OCI-LY1 (cell line): ENCODE results near the gene RERE.

Experiments used
- H2AFZ ChIP-seq: fragments of 200-600 bp; sonication (generic), shearing (Covaris generic); 2 replicates; pipeline ENCODE4 v1.6.0; 2014; ENCODE audit warnings: antibody characterized with exemption, mild to moderate bottlenecking, low read length
- H3F3A ChIP-seq: fragments of 200-600 bp; sonication (generic), shearing (Covaris generic); 2 replicates; pipeline ENCODE4 v1.6.0; 2014; ENCODE audit warnings: mild to moderate bottlenecking, antibody characterized with exemption, low read length, moderate library complexity; ENCODE audit not compliant: insufficient read depth
- H3K27ac ChIP-seq: fragments of 200-600 bp; sonication (generic); 2 replicates; pipeline ENCODE4 v1.5.1; 2014; ENCODE audit warnings: low read length, mixed run types, mild to moderate bottlenecking, low read depth; ENCODE audit not compliant: poor library complexity, severe bottlenecking
- H3K27me3 ChIP-seq: fragments of 200-600 bp; sonication (generic); 2 replicates; pipeline ENCODE4 v1.6.0; 2014; ENCODE audit warnings: antibody characterized with exemption, mild to moderate bottlenecking, low read length, moderate library complexity; ENCODE audit not compliant: insufficient read depth
- H3K36me3 ChIP-seq: fragments of 200-600 bp; sonication (generic); 2 replicates; pipeline ENCODE4 v1.6.1; 2014; ENCODE audit warnings: mild to moderate bottlenecking, antibody characterized with exemption, low read length, moderate library complexity, mixed read lengths; ENCODE audit not compliant: insufficient read depth
- H3K4me1 ChIP-seq: fragments of 200-600 bp; sonication (generic); 2 replicates; pipeline ENCODE4 v1.5.1; 2014; ENCODE audit warnings: mild to moderate bottlenecking, low read length, moderate library complexity; ENCODE audit not compliant: insufficient read depth, severe bottlenecking
- H3K4me2 ChIP-seq: fragments of 200-600 bp; sonication (generic), shearing (Covaris generic); 2 replicates; pipeline ENCODE4 v1.6.1; 2014; ENCODE audit warnings: low read length
- H3K4me3 ChIP-seq: fragments of 200-600 bp; sonication (generic); 2 replicates; pipeline ENCODE4 v1.5.1; 2014; ENCODE audit warnings: low read length, low read depth, mild to moderate bottlenecking, mixed read lengths; ENCODE audit not compliant: poor library complexity, severe bottlenecking
- H3K79me2 ChIP-seq: fragments of 200-600 bp; shearing (Covaris generic); 2 replicates; pipeline ENCODE4 v1.6.1; 2016; ENCODE audit warnings: mixed run types, low read length, mixed read lengths; ENCODE audit not compliant: insufficient read depth
- H3K9ac ChIP-seq: fragments of 200-600 bp; sonication (generic), shearing (Covaris generic); 2 replicates; pipeline ENCODE4 v1.6.1; 2014; ENCODE audit warnings: mild to moderate bottlenecking, low read length, mixed read lengths
- H3K9me2 ChIP-seq: fragments of 200-600 bp; sonication (generic), shearing (Covaris generic); 2 replicates; pipeline ENCODE4 v1.6.1; 2014; ENCODE audit warnings: low read depth, mild to moderate bottlenecking, low read length, mixed read lengths
- H3K9me3 ChIP-seq: fragments of 200-600 bp; shearing (Covaris generic); 2 replicates; pipeline ENCODE4 v1.6.1; 2014; ENCODE audit warnings: low read length, mixed read lengths
- H4K20me1 ChIP-seq: fragments of 200-600 bp; sonication (generic), shearing (Covaris generic); 2 replicates; pipeline ENCODE4 v1.6.0; 2016; ENCODE audit warnings: mild to moderate bottlenecking, low read length; ENCODE audit not compliant: insufficient read depth
- CTCF ChIP-seq: fragments of 200-600 bp; sonication (generic), shearing (Covaris generic); IDR thresholded peaks from 2 replicates; pipeline ENCODE4 v1.5.1; 2017; ENCODE audit warnings: mild to moderate bottlenecking, antibody characterized with exemption, low read length, moderate library complexity, mixed read lengths
- EZH2 ChIP-seq: fragments of 200-600 bp; sonication (generic), shearing (Covaris generic); IDR thresholded peaks from 2 replicates; pipeline ENCODE4 v1.8.0; 2017; ENCODE audit warnings: borderline replicate concordance, mixed run types, mild to moderate bottlenecking, antibody characterized with exemption, low read length, moderate library complexity, mixed read lengths

Gene RERE

GRCh38 chr1:8813991-8814390, 3.4 kb downstream of the RERE start:
- Histone ChIP-seq H3K4me2 (no peak overlapping the region), H3K27me3 (no peaks in the 10 kb centered on the region), H3K9ac (no peak overlapping the region), H3K4me3 (no peak overlapping the region), H3K9me2 (no peaks in the 10 kb centered on the region), H2AFZ (no peak overlapping the region), H3K9me3 (no peaks in the 10 kb centered on the region), H3K4me1 (peaks cover 30% of the 10 kb centered on the region), H4K20me1 (no peaks in the 10 kb centered on the region), H3K27ac (no peak overlapping the region), H3K79me2 (no peaks in the 10 kb centered on the region), H3K36me3 (no peaks in the 10 kb centered on the region), H3F3A (no peaks in the 10 kb centered on the region)
- TF ChIP-seq CTCF (no peak), EZH2 (no peak)

- Histone ChIP-seq H3K9me2 (no peaks in the 10 kb centered on the region), H3K27me3 (no peaks in the 10 kb centered on the region), H3K9me3 (no peaks in the 10 kb centered on the region), H3K4me3 (no peak overlapping the region), H3K4me1 (peaks cover 26% of the 10 kb centered on the region), H3K79me2 (no peaks in the 10 kb centered on the region), H3K27ac (no peak overlapping the region), H2AFZ (no peak overlapping the region), H3F3A (no peaks in the 10 kb centered on the region), H3K36me3 (no peaks in the 10 kb centered on the region), H3K4me2 (no peak overlapping the region), H4K20me1 (no peaks in the 10 kb centered on the region), H3K9ac (no peak overlapping the region)
- TF ChIP-seq CTCF (no peak), EZH2 (no peak)
These were observed 4.2 kb downstream of the RERE start for GRCh38 chr1:8813016-8813763.

- Histone ChIP-seq H3K4me3 (no peak overlapping the region), H3K9me2 (no peaks in the 10 kb centered on the region), H3K9me3 (no peaks in the 10 kb centered on the region), H3K27me3 (no peaks in the 10 kb centered on the region), H3K4me2 (no peak overlapping the region), H2AFZ (no peak overlapping the region), H3F3A (no peaks in the 10 kb centered on the region), H3K36me3 (no peaks in the 10 kb centered on the region), H3K9ac (no peak overlapping the region), H3K27ac (no peak overlapping the region), H3K4me1 (peaks cover 24% of the 10 kb centered on the region), H3K79me2 (no peaks in the 10 kb centered on the region), H4K20me1 (no peaks in the 10 kb centered on the region)
- no peak for TF ChIP-seq EZH2
- no peak for TF ChIP-seq CTCF
These were observed 5.4 kb downstream of the RERE start for GRCh38 chr1:8812081-8812480.
